Measurements from ENCODE around the gene GMEB1.
"Not testable (repeated sequence)": the region's sequence is repeated elsewhere in the genome, so short reads cannot be mapped to it uniquely, and the experiment has no call there.

The GMEB1 gene

GRCh38 chr1:28668191-28668955 lies at the start of gene GMEB1:
Gene GMEB1, plus strand, starts transcription at chr1:28668784. Its CDS starts 14,829 bp downstream, at chr1:28683613.
- peak; percentile 75 to 83 for DNase-seq (ENCODE audit: low read depth in 2 of 2)

GRCh38 chr1:28631713-28632112 lies 36.9 kb upstream of the GMEB1 start:
- no peak for DNase-seq (ENCODE audit: low read depth in 2 of 2)

- DNase-seq (ENCODE audit: low read depth in 2 of 2): no peak
These were observed 36.0 kb upstream of the GMEB1 start for GRCh38 chr1:28632560-28632959.

- DNase-seq (ENCODE audit: low read depth in 2 of 2): no peak
These were observed 27.8 kb upstream of the GMEB1 start for GRCh38 chr1:28640766-28641165.

- no peak for DNase-seq (ENCODE audit: low read depth in 2 of 2)
These were observed 26.3 kb upstream of the GMEB1 start for GRCh38 chr1:28642056-28642846.

- DNase-seq (ENCODE audit: low read depth in 2 of 2): peak; percentile 85 to 89
These were observed 25.5 kb upstream of the GMEB1 start, which contains the start of gene TAF12 for GRCh38 chr1:28642847-28643635. Gene TAF12, minus strand, starts transcription at chr1:28643067. Its CDS starts 20,986 bp downstream, at chr1:28622081.

- DNase-seq (ENCODE audit: low read depth in 2 of 2): no peak
These were observed 24.1 kb upstream of the GMEB1 start for GRCh38 chr1:28644494-28644893.

GRCh38 chr1:28645406-28645805 lies 23.2 kb upstream of the GMEB1 start:
- DNase-seq (ENCODE audit: low read depth in 2 of 2): not testable (repeated sequence)

GRCh38 chr1:28646040-28646439 lies 22.5 kb upstream of the GMEB1 start:
- no peak for DNase-seq (ENCODE audit: low read depth in 2 of 2)

- peak; percentile 77 to 81 for DNase-seq (ENCODE audit: low read depth in 2 of 2)
These were observed 20.5 kb upstream of the GMEB1 start for GRCh38 chr1:28648008-28648473.

- DNase-seq (ENCODE audit: low read depth in 2 of 2): peak; percentile 73 to 90
These were observed 19.9 kb upstream of the GMEB1 start, which contains the start of gene RNU11 for GRCh38 chr1:28648474-28649198. Gene RNU11, plus strand, starts transcription at chr1:28648600.

GRCh38 chr1:28653063-28653462 lies 15.5 kb upstream of the GMEB1 start:
- DNase-seq (ENCODE audit: low read depth in 2 of 2): not testable (repeated sequence)

GRCh38 chr1:28653870-28654269 lies 14.7 kb upstream of the GMEB1 start:
- not testable (repeated sequence) for DNase-seq (ENCODE audit: low read depth in 2 of 2)

GRCh38 chr1:28655448-28656311 lies 12.9 kb upstream of the GMEB1 start:
- not testable (repeated sequence) for DNase-seq (ENCODE audit: low read depth in 2 of 2)

- DNase-seq (ENCODE audit: low read depth in 2 of 2): no peak
These were observed 12.2 kb upstream of the GMEB1 start for GRCh38 chr1:28656335-28656734.

- DNase-seq (ENCODE audit: low read depth in 2 of 2): no peak
These were observed 4.6 kb upstream of the GMEB1 start for GRCh38 chr1:28663871-28664470.

- no peak for DNase-seq (ENCODE audit: low read depth in 2 of 2)
These were observed 1.8 kb upstream of the GMEB1 start for GRCh38 chr1:28666806-28667205.

- DNase-seq (ENCODE audit: low read depth in 2 of 2): peak; percentile 16 to 74
These were observed 556 bp downstream of the GMEB1 start for GRCh38 chr1:28668956-28669723.

GRCh38 chr1:28671254-28671780 lies 2.7 kb downstream of the GMEB1 start:
- DNase-seq (ENCODE audit: low read depth in 2 of 2): no peak

All from stimulated activated CD4-positive, alpha-beta T cell treated with anti-CD3 and anti-CD28 coated beads, Interleukin-1b, Interleukin-23, amount 100 ng/mL, for 4 hours (primary cell).